ENCODE measurements around the gene ZNF410. TPM values are rescaled to one million over a fixed set of nuclear protein-coding genes. Genes with fewer than 3 reads are reported as not detected.

Gene ZNF410
- total and polyA plus RNA-seq, 2 of the 13 experiments (the other 11 are each of a cell fraction or from before 2014, with no cell fraction given), result 19.2 to 44.3 TPM

- no peak overlapping the region for H2AFZ ChIP-seq (ENCODE audit: low read length)
- no peak overlapping the region for H3K4me2 ChIP-seq (ENCODE audit: low read depth, low read length)
- peaks cover 43% of the 10 kb centered on the region for H3K4me1 ChIP-seq (ENCODE audit: insufficient read depth, low read length)
- FAIRE-seq, result no peak
- in situ Hi-C loops (cut with HindIII; ENCODE audit: extremely low pct_ligation_motif_present, low pct_unique_long_range_greater_than_20kb) (no loop called here), intact Hi-C loops (cut with micrococcal nuclease; ENCODE audit: unreplicated experiment) (no loop called here)
- no peaks in the 10 kb centered on the region for H3K36me3 ChIP-seq (replicated peaks in 1 of 2; ENCODE audit: control insufficient read depth in 1 of 2, insufficient read depth in 2 of 2, low read length in 2 of 2)
- no peaks in the 10 kb centered on the region for H4K20me1 ChIP-seq (ENCODE audit: insufficient read depth, low read length)
- H3K27me3 ChIP-seq (ENCODE audit: control insufficient read depth in 1 of 2, insufficient read depth in 2 of 2, low read length in 2 of 2), result no peaks in the 10 kb centered on the region
- no TSS peak for BruUV-seq (replicated peaks)
- ChIA-PET POLR2A (interaction anchor here (3.3 kb wide), 1 partner anchor 10 kb away, joined by 16 read pairs; the partner anchor contains the start of gene PTGR2), CTCF (ENCODE audit: low intra/inter-chr PET ratio, low total read pairs) (no interaction called here)
- H3K27ac ChIP-seq (ENCODE audit: extremely low read length, insufficient read depth, low read length), result no peak overlapping the region
- DNase-seq (ENCODE audit: low spot score), result no peak
- no peak for ATAC-seq
- H3K9me3 ChIP-seq (ENCODE audit: low read length), result no peaks in the 10 kb centered on the region
- no peaks in the 10 kb centered on the region for H3K79me2 ChIP-seq (ENCODE audit: insufficient read depth, low read length)
- no peak overlapping the region for H3K4me3 ChIP-seq (replicated peaks in 1 of 3; ENCODE audit: insufficient read depth in 1 of 3, low read depth in 2 of 3, low read length in 3 of 3)
- no peak for TF ChIP-seq ZNF510 (CRISPR knock-in tag; IDR thresholded peaks at IDR 0.05; ENCODE audit: low read depth)
- TF ChIP-seq PRDM15 (CRISPR knock-in tag; IDR thresholded peaks at IDR 0.05), result no peak
- 67% methylated on average over 1 of the region's 1 CpG for WGBS (ENCODE audit: low lambda C conversion rate)
- H3K9ac ChIP-seq (ENCODE audit: insufficient read depth, low read depth, low read length), result no peak overlapping the region
Observed at GRCh38 chr14:73842201-73842600, 44.5 kb upstream of the ZNF410 start.

GRCh38 chr14:73842851-73843250, 43.8 kb upstream of the ZNF410 start:
- Histone ChIP-seq H2AFZ (ENCODE audit: low read length) (no peak overlapping the region), H3K27ac (ENCODE audit: extremely low read length, insufficient read depth, low read length) (no peak overlapping the region), H3K9ac (ENCODE audit: insufficient read depth, low read depth, low read length) (no peak overlapping the region), H3K9me3 (ENCODE audit: low read length) (no peaks in the 10 kb centered on the region), H3K79me2 (ENCODE audit: insufficient read depth, low read length) (no peaks in the 10 kb centered on the region), H3K4me3 (replicated peaks in 1 of 3; ENCODE audit: insufficient read depth in 1 of 3, low read depth in 2 of 3, low read length in 3 of 3) (no peak overlapping the region), H4K20me1 (ENCODE audit: insufficient read depth, low read length) (no peaks in the 10 kb centered on the region), H3K36me3 (replicated peaks in 1 of 2; ENCODE audit: control insufficient read depth in 1 of 2, insufficient read depth in 2 of 2, low read length in 2 of 2) (no peaks in the 10 kb centered on the region), H3K4me1 (ENCODE audit: insufficient read depth, low read length) (peaks cover 37% of the 10 kb centered on the region), H3K4me2 (ENCODE audit: low read depth, low read length) (no peak overlapping the region), H3K27me3 (ENCODE audit: control insufficient read depth in 1 of 2, insufficient read depth in 2 of 2, low read length in 2 of 2) (no peaks in the 10 kb centered on the region)
- intact Hi-C loops (cut with micrococcal nuclease; ENCODE audit: unreplicated experiment) (no loop called here), in situ Hi-C loops (cut with HindIII; ENCODE audit: extremely low pct_ligation_motif_present, low pct_unique_long_range_greater_than_20kb) (no loop called here)
- POLR2A ChIA-PET, result interaction anchor here (1.2 to 3.3 kb wide), 2 partner anchors 9 to 44 kb away, joined by 3 to 16 read pairs; partner anchors contain the start of genes PTGR2 and ZNF410
- 4% methylated on average over 2 of the region's 2 CpGs for WGBS (ENCODE audit: low lambda C conversion rate)
- CTCF ChIA-PET (ENCODE audit: low intra/inter-chr PET ratio, low total read pairs), result no interaction called here
- TF ChIP-seq KDM1A (CRISPR knock-in tag; IDR thresholded peaks at IDR 0.05) (no peak), TCF7L2 (IDR thresholded peaks at IDR 0.05; ENCODE audit: low read depth, low read length) (no peak), ELF4 (CRISPR knock-in tag; IDR thresholded peaks at IDR 0.05; ENCODE audit: borderline replicate concordance) (no peak)
- TF ChIP-seq, protein P1, sequence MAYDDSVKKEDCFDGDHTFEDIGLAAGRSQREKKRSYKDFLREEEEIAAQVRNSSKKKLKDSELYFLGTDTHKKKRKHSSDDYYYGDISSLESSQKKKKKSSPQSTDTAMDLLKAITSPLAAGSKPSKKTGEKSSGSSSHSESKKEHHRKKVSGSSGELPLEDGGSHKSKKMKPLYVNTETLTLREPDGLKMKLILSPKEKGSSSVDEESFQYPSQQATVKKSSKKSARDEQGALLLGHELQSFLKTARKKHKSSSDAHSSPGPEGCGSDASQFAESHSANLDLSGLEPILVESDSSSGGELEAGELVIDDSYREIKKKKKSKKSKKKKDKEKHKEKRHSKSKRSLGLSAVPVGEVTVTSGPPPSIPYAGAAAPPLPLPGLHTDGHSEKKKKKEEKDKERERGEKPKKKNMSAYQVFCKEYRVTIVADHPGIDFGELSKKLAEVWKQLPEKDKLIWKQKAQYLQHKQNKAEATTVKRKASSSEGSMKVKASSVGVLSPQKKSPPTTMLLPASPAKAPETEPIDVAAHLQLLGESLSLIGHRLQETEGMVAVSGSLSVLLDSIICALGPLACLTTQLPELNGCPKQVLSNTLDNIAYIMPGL (CRISPR knock-in tag; IDR thresholded peaks at IDR 0.05; ENCODE audit: borderline replicate concordance in 1 of 2, low read depth in 1 of 2), result no peak
- FAIRE-seq (no peak), DNase-seq (ENCODE audit: low spot score) (no peak), ATAC-seq (no peak)
- BruUV-seq (replicated peaks), result no TSS peak

All from HepG2 (cell line).